ENCODE data around the gene SDK1.

GRCh38 chr7:3780016-3780415 lies 479.0 kb downstream of the SDK1 start:
- TF ChIP-seq EZH2 (IDR thresholded peaks at IDR 0.05; ENCODE audit: insufficient read depth, poor library complexity, severe bottlenecking) (no peak), EZH2phosphoT487 (IDR thresholded peaks at IDR 0.05; ENCODE audit: insufficient read depth, low read depth) (no peak)

Measured in GM23248 (cell line).